HG02759 (cell line): Measurements from ENCODE around the gene ZNF652.
"Not testable (repeated sequence)": the region's sequence is repeated elsewhere in the genome, so short reads cannot be mapped to it uniquely, and the experiment has no call there.

ENCODE experiments used
- ATAC-seq: cut with Tn5 transposase; IDR thresholded peaks from one replicate; pipeline ENCODE4 v1.9.1; 2021; ENCODE audit warnings: mild to moderate bottlenecking, moderate library complexity; ENCODE audit not compliant: unreplicated experiment

The ZNF652 gene

DNA sequence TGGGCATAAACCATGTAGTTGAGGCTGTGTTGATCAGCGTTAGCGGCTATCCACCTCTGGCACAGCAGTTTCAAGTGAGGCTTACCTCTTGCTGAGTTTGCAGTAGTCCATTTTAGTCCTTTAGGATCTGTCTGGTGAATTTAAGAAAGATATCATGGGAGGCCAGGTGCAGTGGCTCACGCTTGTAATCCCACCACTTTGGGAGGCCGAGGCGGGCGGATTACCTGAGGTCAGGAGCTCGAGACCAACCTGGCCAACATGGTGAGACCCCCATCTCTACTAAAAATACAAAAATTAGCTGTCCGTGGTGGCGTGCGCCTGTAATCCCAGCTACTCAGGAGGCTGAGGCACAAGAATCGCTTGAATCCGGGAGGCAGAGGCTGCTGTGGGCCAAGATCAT is 86.1 kb downstream of the ZNF652 start:
- ATAC-seq: not testable (repeated sequence)

DNA sequence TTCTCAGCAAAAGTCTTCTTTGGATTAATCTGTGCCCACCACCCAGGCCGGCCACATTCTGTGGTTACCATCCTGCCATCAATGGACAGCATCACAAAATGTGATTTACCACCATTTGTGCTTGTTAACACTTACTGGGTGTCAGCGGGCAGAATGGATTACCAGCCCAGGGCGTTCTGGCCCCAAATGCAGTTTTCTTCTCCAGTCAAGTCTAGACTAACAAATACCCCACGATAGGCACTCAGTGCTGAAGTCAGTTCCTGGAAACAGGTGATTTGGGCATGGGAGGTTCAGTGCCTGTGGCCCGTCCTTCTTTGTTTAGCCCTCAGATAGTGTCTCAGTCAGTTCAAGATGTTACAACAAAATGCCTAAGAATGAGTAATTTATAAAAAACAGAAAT is 92.7 kb downstream of the ZNF652 start:
- ATAC-seq: no peak

DNA sequence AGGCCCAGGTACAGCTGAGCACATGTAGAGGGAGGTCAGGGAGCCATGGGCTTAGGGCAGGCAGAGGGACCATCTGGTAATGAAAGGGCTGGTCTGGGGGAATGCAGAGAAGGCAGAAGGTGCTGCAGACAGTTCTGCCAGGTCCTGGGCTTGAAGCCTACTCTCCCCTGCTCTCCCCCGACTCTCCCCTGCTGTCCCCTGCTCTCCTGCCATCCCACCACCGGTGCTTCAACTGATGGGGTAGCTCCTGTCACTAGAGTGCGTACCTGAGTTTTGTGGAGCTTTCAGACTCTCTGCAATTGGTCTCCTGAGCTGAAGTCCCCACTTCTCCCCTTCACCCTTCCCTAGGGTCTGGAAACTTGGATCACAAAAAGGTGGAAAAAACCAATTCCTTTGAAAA is 94.1 kb downstream of the ZNF652 start:
- ATAC-seq: no peak

DNA sequence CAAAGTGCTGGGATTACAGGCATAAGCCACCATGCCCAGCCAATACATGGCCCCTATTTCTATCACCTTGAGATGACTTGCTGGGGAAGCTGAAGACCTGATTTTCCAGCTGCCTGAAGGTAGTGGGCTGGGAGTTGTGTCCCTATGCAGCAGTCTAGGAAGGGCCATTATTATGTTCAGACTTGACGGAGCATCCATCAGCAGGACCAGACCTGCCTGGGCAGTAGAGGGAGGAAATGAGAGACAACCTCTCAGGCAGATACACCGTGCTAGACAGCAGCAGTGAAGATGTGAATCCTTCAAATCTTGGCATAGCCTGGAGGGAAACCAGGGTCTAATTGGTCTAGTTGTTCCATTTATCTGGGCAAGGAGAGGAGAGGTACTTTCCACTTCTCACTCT is 95.8 kb downstream of the ZNF652 start:
- ATAC-seq: no peak

DNA sequence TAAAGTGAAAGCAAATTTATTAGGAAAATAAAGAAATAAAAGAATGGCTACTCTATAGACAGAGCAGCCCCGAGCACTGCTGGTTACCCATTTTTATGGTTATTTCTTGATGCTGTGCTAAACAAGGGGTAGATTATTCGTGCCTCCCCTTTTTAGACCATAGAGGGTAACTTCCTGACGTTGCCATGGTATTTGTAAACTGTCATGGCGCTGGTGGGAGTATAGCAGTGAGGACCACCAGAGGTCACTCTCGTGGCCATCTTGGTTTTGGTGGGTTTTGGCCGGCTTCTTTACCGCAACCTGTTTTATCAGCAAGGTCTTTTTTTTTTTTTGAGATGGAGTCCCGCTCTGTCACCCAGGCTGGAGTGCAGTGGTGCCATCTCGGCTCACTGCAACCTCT is 100.5 kb downstream of the ZNF652 start:
- ATAC-seq: not testable (repeated sequence)

GRCh38 chr17:49260817-49261291 is 101.2 kb downstream of the ZNF652 start:
- no peak for ATAC-seq

GRCh38 chr17:49260011-49260816 is 101.8 kb downstream of the ZNF652 start:
- ATAC-seq: peak; percentile 52

DNA sequence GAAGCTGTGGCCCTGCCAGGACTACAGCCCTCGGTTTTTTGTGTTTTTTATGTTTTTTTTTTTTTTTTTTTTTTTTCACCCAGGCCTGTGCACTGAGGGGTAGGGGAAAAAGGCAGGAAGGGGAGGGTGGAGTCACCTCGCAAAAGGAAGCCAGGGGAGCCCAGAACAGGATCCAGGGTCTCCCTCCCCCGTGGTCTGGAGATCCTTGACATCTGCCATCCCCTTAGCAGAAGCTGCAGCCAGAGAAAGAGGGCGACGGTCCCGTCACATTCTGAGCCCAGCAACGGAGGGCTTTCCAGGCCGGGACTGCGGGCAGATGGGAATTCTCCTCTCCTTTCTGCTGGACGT is 102.4 kb downstream of the ZNF652 start:
- ATAC-seq: no peak

GRCh38 chr17:49258394-49258793 is 103.7 kb downstream of the ZNF652 start:
- ATAC-seq: no peak

DNA sequence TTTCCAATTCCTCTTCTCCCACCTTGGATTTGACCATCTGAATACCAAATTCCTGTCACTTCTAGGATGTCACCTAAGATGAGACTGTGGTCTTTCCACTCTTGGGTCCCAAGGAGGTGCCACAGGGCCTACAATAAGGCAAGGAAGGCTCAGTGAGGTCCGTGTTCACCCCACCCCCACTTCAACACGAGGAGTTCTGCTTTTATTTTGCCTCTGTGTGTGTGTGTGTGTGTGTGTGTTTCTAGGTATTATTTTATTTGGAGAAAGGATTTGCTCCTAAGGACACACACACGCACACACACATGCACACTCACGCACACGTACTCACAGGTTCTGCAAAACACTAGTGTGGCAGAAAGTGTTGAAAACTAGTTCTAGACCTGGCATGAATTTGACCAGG is 106.9 kb downstream of the ZNF652 start:
- no peak for ATAC-seq

DNA sequence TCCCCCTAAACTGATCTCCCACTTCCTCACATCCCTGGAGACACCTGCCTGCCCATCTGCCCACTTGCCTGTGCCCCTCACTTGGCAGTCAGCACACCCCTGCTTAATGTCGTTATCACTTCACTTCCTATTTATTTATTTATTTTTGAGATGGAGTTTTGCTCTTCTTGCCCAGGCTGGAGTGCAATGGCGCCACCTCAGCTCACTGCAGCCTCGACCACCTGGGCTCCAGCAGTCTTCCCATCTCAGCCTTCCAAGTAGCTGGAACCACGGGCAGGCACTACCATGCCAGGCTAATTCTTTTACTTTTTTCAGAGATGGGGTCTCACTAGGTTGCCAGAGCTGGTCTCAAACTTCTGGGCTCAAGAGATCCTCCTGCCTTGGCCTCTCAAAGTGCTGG is 108.0 kb downstream of the ZNF652 start:
- no peak for ATAC-seq

GRCh38 chr17:49252148-49252695 is 109.8 kb downstream of the ZNF652 start:
- ATAC-seq: no peak

GRCh38 chr17:49249890-49250522 is 112.0 kb downstream of the ZNF652 start:
- ATAC-seq: no peak

GRCh38 chr17:49249292-49249794 is 112.7 kb downstream of the ZNF652 start:
- no peak for ATAC-seq

DNA sequence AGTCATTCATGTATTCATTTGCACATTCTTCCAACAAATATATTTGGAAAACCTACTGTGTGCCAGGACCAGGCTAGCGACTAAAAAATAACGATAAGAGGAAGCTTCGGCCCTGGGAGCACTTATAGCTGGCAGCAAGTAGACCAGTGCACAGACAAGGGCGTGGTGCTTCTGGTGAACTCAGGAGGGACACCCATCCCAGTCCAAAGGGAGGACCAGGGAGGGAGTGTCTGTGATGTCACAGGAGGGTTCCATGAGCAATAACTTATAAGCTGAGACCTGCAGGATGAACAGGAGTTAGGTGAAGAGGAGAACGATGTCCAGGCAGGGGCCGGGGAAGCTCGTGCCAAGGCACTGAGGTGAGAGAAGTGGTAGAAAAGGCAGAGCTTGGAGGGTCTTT is 114.1 kb downstream of the ZNF652 start:
- ATAC-seq: no peak

DNA sequence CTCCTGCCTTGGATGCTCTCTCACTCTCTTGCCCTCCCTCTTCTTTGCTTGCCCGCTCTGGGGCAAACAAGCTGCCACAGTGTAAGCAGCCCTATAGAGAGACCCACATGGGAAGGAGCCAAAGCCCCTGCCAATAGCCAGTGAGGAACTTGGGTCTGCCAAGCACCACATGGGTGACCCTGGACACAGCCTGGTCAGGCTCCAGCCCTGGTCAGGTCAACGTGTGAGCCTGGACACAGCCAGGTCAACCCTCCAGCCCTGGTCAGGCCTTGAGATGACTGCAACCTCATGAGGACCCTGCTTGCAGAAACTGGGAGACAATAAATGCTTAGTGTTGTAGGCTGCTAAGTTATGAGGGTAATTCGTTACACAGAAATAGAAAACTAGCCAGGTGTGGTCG is 117.2 kb downstream of the ZNF652 start:
- ATAC-seq: no peak
